ENCODE measurements around the gene TAF8. TPM values are rescaled to one million over a fixed set of nuclear protein-coding genes. Genes with fewer than 3 reads are reported as not detected.

The TAF8 gene
- total RNA-seq, 2 experiments from 2014 or later, result 46.2 to 50.4 TPM

- H3K4me3 Mint-ChIP-seq, result peak overlapping the region; percentile 21
- POLR2A ChIA-PET, result interaction anchor here (1.0 to 2.7 kb wide), 3 partner anchors 11 to 83 kb away, joined by 3 to 40 read pairs (median 7); partner anchors contain the start of gene TAF8
- H3K4me1 Mint-ChIP-seq, result peaks cover 61% of the 10 kb centered on the region
- ATAC-seq (ENCODE audit: low read depth) (no peak), DNase-seq (no peak)
- peaks cover 22% of the 10 kb centered on the region for H3K36me3 Mint-ChIP-seq
- no peaks in the 10 kb centered on the region for H3K9me3 Mint-ChIP-seq
- no peaks in the 10 kb centered on the region for H3K27me3 Mint-ChIP-seq
- peak overlapping the region; percentile 98 for H3K27ac Mint-ChIP-seq
Observed at GRCh38 chr6:42020967-42021366, 29.4 kb upstream of the TAF8 start.

DNA sequence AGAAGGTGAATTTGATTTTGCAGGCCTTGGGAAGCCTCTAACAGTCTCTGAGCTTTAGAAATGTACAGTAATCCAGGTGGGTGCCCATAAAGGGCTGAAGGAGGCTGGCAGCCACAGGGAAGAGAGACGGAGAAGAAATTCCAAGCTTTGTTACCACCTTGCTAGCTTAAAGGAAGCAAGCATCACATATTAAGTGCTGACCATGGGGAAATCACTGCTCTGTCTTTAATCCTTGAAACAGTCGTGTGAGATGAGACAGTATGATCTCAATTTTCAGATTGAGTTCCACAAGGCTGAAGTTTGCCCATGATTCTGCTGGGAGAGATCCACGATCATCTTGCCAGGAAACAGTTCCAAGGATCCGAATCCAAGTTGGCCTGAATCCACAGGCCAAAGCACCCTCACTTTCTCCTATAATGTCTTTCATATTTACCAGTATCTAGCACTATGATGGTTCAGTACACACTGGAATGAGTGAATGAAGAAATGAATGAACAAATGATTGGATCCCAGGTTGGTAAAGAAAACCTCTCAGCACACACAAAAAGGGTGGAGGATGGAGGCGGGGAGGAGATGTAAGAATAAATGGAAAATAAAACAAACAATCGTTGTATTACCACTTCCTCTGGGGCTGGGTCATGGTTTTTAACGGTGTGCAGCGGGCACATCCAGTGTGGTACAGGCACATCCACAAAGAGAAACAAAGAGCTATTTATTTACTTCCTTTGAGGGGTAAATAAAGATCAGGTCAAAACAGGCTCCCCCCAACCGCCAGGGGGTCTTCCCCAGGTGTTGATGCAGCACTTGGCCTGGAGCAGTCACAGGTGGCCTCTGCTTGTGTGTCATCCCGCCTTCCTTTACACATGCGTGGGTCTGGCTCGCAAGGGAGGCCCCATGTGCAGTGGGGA lies 28.2 kb upstream of the TAF8 start:
- no peaks in the 10 kb centered on the region for H3K9me3 Mint-ChIP-seq
- H3K4me3 Mint-ChIP-seq, result peak overlapping the region; percentile 80
- H3K27ac Mint-ChIP-seq, result peak overlapping the region; percentile 98
- H3K4me1 Mint-ChIP-seq, result peaks cover 61% of the 10 kb centered on the region
- H3K27me3 Mint-ChIP-seq, result no peaks in the 10 kb centered on the region
- ATAC-seq (ENCODE audit: low read depth), result peak; percentile 86
- POLR2A ChIA-PET, result interaction anchor here (0.9 to 2.7 kb wide), 14 partner anchors 9 to 95 kb away, joined by 3 to 40 read pairs (median 6); partner anchors contain the start of gene TAF8
- DNase-seq, result peak; percentile 68
- H3K36me3 Mint-ChIP-seq, result peaks cover 29% of the 10 kb centered on the region

DNA sequence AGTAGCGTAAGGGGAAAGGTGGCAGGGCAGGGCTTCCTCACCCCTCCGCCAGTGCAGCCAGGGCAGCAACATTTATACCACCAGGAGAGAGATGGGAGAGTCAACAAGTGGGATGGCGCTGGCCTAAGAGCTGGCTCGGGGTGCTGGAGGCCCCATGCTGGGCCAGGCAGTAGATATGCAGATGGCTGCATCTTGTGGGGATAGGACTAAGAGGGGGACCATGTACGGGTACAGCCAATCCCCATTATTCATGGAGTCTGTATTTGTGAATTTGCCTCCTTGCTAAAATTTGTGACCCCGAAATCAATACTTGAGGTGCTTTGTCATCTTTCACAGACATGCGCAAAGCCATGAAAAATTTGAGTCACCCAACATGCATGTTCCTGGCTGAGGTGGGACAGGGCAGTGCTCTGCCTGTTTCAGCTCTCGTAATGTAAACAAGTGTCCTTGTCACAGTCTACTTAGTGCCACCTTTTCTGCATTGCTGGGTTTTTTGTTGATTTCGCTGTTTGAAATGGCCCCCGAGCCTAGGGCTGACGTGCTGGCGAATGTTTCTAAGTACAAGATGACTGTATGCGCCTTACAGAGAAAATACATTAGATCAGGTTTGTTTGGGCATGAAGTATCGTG lies 27.5 kb upstream of the TAF8 start:
- peak overlapping the region; percentile 80 for H3K4me3 Mint-ChIP-seq
- no peaks in the 10 kb centered on the region for H3K27me3 Mint-ChIP-seq
- no peaks in the 10 kb centered on the region for H3K9me3 Mint-ChIP-seq
- peak overlapping the region; percentile 98 for H3K27ac Mint-ChIP-seq
- peaks cover 62% of the 10 kb centered on the region for H3K4me1 Mint-ChIP-seq
- DNase-seq (no peak), ATAC-seq (ENCODE audit: low read depth) (no peak)
- peaks cover 32% of the 10 kb centered on the region for H3K36me3 Mint-ChIP-seq
- POLR2A ChIA-PET, result interaction anchor here (0.9 to 2.7 kb wide), 12 partner anchors 8 to 84 kb away, joined by 3 to 40 read pairs (median 7); partner anchors contain the start of gene TAF8

DNA sequence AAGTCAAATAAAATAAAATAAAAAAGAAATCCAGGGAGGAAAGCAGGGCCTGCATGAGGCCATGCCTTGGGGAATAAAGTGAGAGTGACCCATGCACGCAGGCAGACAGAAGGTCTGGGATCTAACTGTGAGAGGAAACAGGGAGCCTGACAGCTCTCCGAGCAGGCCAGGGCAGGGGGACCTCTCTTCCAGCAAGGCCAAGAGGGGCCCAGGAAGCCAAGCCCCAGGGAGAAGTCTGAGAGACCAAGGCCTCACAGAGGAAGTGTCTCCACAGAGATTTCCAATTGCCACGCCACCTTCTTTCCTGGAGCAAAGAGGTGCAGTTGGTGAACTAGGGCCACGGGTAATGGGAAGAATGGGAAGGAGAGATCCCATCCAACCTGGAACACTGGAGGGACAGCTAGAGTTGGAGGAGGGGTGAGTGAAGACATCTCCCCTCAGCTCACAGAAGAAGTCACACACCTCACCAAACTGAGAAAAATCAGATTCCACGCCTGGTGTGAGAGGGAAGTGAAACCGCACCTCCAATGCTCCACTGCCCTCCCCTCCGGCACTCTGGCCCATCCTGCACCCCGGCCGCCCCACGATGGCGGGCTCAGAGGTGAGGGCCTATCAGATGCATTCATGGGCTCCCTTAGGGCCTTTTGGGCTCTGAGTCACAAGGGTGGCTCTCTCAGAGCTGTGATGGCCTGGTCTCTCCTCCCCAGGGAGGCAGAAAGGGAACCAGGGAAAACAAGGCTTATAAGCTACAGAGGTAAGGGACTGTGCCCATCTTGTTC lies 25.1 kb upstream of the TAF8 start:
- DNase-seq (no peak), ATAC-seq (ENCODE audit: low read depth) (no peak)
- Mint-ChIP-seq H3K9me3 (no peaks in the 10 kb centered on the region), H3K27ac (peak overlapping the region; percentile 75), H3K27me3 (no peaks in the 10 kb centered on the region), H3K4me3 (peak overlapping the region; percentile 12), H3K4me1 (peaks cover 73% of the 10 kb centered on the region), H3K36me3 (peaks cover 35% of the 10 kb centered on the region)
- POLR2A ChIA-PET, result interaction anchor here (1.1 kb wide), 1 partner anchor 10 kb away, joined by 3 read pairs; no protein-coding TSS in a partner anchor

DNA sequence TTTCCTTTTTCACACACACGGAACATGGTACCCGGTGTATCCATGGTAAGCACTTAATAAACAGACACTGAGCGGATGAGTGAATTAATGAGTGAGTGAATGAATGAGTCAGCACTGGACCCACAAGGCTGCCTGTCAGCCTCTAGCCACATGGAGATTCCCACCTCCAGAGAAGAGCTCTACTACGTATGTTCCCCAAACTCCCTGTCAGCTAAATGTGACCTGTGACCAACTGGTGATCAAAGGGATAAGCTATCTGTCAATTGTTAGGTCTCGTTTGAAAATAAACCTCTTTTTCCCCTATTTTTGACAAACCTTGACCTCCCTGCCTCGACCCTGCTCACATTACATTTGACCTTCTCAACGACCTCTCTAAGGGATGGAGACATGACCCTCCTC lies 24.5 kb upstream of the TAF8 start:
- POLR2A ChIA-PET, result interaction anchor here (1.1 kb wide), 1 partner anchor 9 kb away, joined by 3 read pairs; no protein-coding TSS in a partner anchor
- ATAC-seq (ENCODE audit: low read depth), result no peak
- DNase-seq, result no peak
- peak overlapping the region; percentile 12 for H3K4me3 Mint-ChIP-seq
- H3K27ac Mint-ChIP-seq, result peak overlapping the region; percentile 75
- peaks cover 74% of the 10 kb centered on the region for H3K4me1 Mint-ChIP-seq
- peaks cover 32% of the 10 kb centered on the region for H3K36me3 Mint-ChIP-seq
- H3K9me3 Mint-ChIP-seq, result no peaks in the 10 kb centered on the region
- no peaks in the 10 kb centered on the region for H3K27me3 Mint-ChIP-seq

GRCh38 chr6:42026540-42026939 lies 23.8 kb upstream of the TAF8 start:
- H3K36me3 Mint-ChIP-seq, result peaks cover 31% of the 10 kb centered on the region
- no peak for ATAC-seq (ENCODE audit: low read depth)
- peak overlapping the region; percentile 75 for H3K27ac Mint-ChIP-seq
- no peaks in the 10 kb centered on the region for H3K27me3 Mint-ChIP-seq
- H3K4me3 Mint-ChIP-seq, result no peak overlapping the region
- peaks cover 74% of the 10 kb centered on the region for H3K4me1 Mint-ChIP-seq
- no peaks in the 10 kb centered on the region for H3K9me3 Mint-ChIP-seq
- no peak for DNase-seq
- POLR2A ChIA-PET, result interaction anchor here (0.6 to 1.1 kb wide), 3 partner anchors 9 to 86 kb away, joined by 3 read pairs; no protein-coding TSS in a partner anchor

DNA sequence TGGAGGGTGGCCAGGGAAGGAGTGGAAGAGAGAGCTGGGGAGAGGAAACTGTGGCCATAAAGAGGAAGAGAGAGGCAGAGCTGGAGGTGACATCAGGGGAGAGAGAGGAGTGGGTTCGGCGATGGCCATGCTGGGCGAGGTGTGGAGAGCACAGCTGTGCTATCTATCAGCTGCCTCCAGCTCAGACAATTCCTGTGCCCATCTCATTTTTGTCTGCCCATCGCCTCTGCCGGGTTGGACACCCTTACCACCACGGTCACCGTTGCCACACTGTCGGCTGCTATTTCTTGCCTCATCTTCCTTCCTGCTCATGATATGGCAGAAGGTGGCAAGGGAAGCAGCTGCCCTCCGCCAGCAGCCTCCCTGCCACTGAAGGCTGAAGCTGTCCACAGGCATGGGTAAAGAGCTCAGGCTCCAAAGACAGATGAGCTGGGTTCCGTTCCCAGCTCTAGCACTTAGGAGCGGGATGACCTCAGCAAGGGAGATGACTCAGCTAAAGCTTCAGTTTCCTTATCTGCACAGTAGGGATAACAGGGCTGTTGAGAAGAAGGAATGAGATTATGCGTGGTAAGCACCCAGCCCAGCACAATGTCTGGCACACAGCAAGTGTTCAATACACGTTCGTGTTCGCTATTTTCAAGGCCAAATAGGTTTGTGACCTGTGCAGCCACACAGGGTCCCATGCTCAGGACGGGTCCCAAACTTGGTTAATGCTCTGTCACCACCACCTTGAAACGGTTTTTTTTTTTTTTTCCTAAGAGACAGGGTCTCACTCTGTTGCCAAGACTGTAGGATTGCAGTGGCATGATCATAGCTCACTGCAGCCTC lies 21.9 kb upstream of the TAF8 start:
- H3K4me1 Mint-ChIP-seq, result peaks cover 71% of the 10 kb centered on the region
- H3K9me3 Mint-ChIP-seq, result no peaks in the 10 kb centered on the region
- H3K4me3 Mint-ChIP-seq, result peak overlapping the region; percentile 72
- ATAC-seq (ENCODE audit: low read depth) (peak; percentile 17), DNase-seq (no peak)
- POLR2A ChIA-PET, result interaction anchor here (0.7 to 3.3 kb wide), 10 partner anchors 11 to 93 kb away, joined by 3 to 26 read pairs (median 8); no protein-coding TSS in a partner anchor
- H3K27me3 Mint-ChIP-seq, result no peaks in the 10 kb centered on the region
- H3K36me3 Mint-ChIP-seq, result peaks cover 36% of the 10 kb centered on the region
- peak overlapping the region; percentile 95 for H3K27ac Mint-ChIP-seq

DNA sequence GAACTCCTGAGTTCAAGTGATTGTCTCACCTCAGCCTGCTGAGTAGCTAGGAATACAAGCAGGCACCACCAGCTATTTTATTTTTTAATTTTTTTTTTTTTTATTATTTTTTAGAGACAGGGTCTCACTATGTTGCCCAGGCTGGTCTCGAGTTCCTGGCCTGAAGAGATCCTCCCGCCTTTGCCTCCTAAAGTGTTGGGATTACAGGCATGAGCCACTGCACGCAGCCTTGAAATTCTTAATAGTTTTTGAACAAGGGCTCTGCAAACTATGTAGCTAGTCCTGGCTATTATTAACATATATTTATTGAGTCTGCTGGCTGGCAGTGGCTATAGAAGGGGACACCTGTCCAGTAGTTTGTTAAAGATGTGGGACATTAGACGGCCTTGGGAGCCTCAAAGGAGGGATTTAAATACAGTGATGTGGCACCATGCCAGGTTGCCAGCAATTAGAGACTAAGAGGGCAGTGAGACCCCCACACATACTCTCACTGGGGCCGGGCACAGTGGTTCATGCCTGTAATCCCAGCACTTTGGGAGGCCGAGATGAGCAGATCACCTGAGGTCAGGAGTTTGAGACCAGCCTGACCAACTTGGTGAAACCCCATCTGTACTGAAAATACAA lies 21.1 kb upstream of the TAF8 start:
- H3K4me1 Mint-ChIP-seq, result peaks cover 68% of the 10 kb centered on the region
- peak overlapping the region; percentile 95 for H3K27ac Mint-ChIP-seq
- POLR2A ChIA-PET, result interaction anchor here (1.2 to 23.6 kb wide), 10 partner anchors 11 to 93 kb away, joined by 3 to 556 read pairs (median 8); partner anchors contain the start of gene CCND3
- no peak for ATAC-seq (ENCODE audit: low read depth)
- DNase-seq, result no peak
- no peaks in the 10 kb centered on the region for H3K27me3 Mint-ChIP-seq
- peak overlapping the region; percentile 72 for H3K4me3 Mint-ChIP-seq
- H3K36me3 Mint-ChIP-seq, result peaks cover 34% of the 10 kb centered on the region
- no peaks in the 10 kb centered on the region for H3K9me3 Mint-ChIP-seq

DNA sequence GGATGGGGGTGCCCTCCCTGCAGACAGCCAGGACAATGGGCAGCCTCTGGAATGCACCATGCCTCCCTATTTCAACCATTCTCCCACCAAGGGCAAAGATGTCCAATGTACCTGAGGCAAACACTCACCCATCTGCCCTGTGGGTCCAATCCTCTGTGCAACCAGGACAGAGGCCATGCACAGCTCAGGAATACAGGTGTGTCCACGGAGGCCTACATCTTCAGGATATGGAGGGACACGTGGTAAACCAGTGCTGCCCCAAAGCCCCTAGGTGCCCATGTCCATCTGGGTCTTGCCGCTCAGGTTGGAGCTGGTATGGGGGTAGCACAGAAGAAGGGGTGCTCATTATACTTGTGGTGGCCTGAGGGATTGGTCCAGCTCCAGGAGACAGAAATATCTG lies 20.4 kb upstream of the TAF8 start:
- H3K27me3 Mint-ChIP-seq, result no peaks in the 10 kb centered on the region
- H3K4me1 Mint-ChIP-seq, result peaks cover 70% of the 10 kb centered on the region
- no peaks in the 10 kb centered on the region for H3K9me3 Mint-ChIP-seq
- H3K27ac Mint-ChIP-seq, result peak overlapping the region; percentile 89
- peak; percentile 27 for DNase-seq
- H3K4me3 Mint-ChIP-seq, result peak overlapping the region; percentile 54
- POLR2A ChIA-PET, result interaction anchor here (0.6 to 23.6 kb wide), 4 partner anchors 11 to 109 kb away, joined by 3 to 556 read pairs (median 16); partner anchors contain the start of genes CCND3 and MED20
- ATAC-seq (ENCODE audit: low read depth), result no peak
- peaks cover 36% of the 10 kb centered on the region for H3K36me3 Mint-ChIP-seq

DNA sequence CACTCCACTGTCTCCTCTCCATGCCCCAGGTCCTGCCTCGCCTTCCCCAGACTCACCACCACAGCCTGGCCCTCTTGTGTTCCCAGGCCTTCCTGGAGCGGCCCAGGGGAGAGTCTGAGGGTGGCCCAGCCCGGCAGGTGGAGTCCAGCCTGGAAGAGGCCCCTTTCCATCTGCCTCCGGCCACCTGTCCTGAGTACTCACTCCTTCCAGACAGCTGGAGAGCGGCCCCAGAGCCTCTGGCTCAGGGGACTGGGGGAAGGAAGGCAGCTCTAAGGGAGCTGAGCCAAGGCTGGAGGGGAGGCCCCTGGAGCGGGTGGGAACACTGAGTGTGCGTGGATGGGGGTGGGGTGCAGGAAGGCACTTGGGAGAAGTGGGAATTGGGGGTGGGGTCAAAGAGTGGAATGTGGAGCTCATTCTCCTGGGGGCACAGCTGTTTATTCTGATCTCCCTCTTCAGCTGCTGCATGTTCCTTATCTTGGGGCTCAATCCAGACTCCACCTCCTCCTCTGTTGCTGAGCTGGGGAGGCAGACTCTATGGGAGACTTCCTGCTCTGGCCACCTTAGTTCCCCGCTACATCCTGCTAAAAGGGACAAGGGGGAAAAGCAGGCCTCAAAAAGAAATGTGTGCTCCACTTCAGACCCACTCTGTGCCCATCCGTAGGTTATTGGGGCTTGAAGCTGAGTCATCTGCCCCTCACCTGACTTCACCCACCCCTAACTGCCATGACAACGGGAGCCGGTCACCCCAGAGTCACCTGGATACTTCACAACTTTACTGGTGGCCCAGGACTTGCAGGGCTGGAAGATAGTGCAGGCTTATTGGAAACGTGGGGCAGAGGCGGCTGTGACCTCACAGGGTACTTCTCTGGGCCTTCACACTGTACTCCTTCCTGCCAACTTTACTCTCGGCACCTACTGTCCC lies 19.5 kb upstream of the TAF8 start:
- POLR2A ChIA-PET, result interaction anchor here (0.6 to 23.6 kb wide), 7 partner anchors 8 to 110 kb away, joined by 3 to 556 read pairs (median 5); partner anchors contain the start of genes CCND3 and MED20
- Mint-ChIP-seq H3K4me1 (peaks cover 75% of the 10 kb centered on the region), H3K9me3 (no peaks in the 10 kb centered on the region), H3K36me3 (peaks cover 33% of the 10 kb centered on the region), H3K27ac (peak overlapping the region; percentile 89), H3K4me3 (peak overlapping the region; percentile 54), H3K27me3 (no peaks in the 10 kb centered on the region)
- no peak for DNase-seq
- ATAC-seq (ENCODE audit: low read depth), result peak; percentile 68

DNA sequence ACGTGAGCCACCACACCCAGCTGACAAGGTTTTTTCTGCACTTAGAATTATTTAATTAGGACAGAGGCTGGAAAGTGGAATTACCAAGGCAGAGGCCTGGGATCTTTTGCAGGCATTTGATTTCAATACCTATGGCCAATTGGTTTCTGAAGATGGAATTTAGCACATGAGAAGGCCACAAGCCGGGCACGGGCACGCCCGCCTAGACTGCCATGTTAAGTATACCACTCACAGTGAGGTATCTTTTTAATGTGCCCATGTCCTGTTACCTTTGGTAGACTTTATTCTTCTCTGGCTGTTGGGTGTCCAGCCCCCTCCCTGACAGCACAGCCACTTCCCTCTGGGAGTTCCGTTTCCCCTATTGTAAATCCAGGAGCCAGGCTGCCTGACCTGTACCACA lies 18.0 kb upstream of the TAF8 start:
- POLR2A ChIA-PET, result interaction anchor here (0.7 to 23.6 kb wide), 5 partner anchors 9 to 96 kb away, joined by 3 to 556 read pairs (median 6); partner anchors contain the start of gene CCND3
- Mint-ChIP-seq H3K4me3 (peak overlapping the region; percentile 50), H3K4me1 (peaks cover 69% of the 10 kb centered on the region), H3K9me3 (no peaks in the 10 kb centered on the region), H3K27ac (peak overlapping the region; percentile 89), H3K36me3 (peaks cover 22% of the 10 kb centered on the region), H3K27me3 (no peaks in the 10 kb centered on the region)
- ATAC-seq (ENCODE audit: low read depth) (no peak), DNase-seq (no peak)
